ENCODE results near the gene ADCY1. TPM values are rescaled to one million over a fixed set of nuclear protein-coding genes. Genes with fewer than 3 reads are reported as not detected.

The ADCY1 gene
- total RNA-seq, 2 donors from 2014 or later, result 15.3 to 18.5 TPM

- 84 to 92% methylated on average over 10 to 12 of the region's 12 CpGs for WGBS, 2 experiments (ENCODE audit: insufficient coverage in 1 of 2, insufficient read length in 1 of 2)
- peak; percentile 56 for TF ChIP-seq CTCF (conservative IDR thresholded peaks at IDR 0.05)
- Histone ChIP-seq H3K9me3 (ENCODE audit: control insufficient read depth, low read length) (no peaks in the 10 kb centered on the region), H3K9ac (ENCODE audit: extremely low read depth, low read length, poor library complexity, severe bottlenecking) (no peak overlapping the region), H3K36me3 (ENCODE audit: control insufficient read depth, insufficient read depth, low read length) (no peaks in the 10 kb centered on the region), H3K27me3 (ENCODE audit: control insufficient read depth, insufficient read depth, low read length, poor library complexity, severe bottlenecking) (peaks cover 36% of the 10 kb centered on the region), H3K27ac (ENCODE audit: low read depth, low read length) (no peak overlapping the region), H3K4me3 (ENCODE audit: low read length) (no peak overlapping the region), H3K4me1 (ENCODE audit: control insufficient read depth, insufficient read depth, low read length) (no peaks in the 10 kb centered on the region)
- Mint-ChIP-seq H3K4me3 (no peak overlapping the region), H3K36me3 (ENCODE audit: low read depth) (no peaks in the 10 kb centered on the region), H3K27me3 (ENCODE audit: insufficient read depth) (peaks cover 24% of the 10 kb centered on the region), H3K27ac (no peak overlapping the region), H3K9me3 (no peaks in the 10 kb centered on the region), H3K4me1 (peaks cover 15% of the 10 kb centered on the region)
- peak; percentile 55 for DNase-seq
These were observed 73.0 kb downstream of the ADCY1 start for GRCh38 chr7:45646996-45647825.

GRCh38 chr7:45647967-45648670 lies 74.0 kb downstream of the ADCY1 start:
- TF ChIP-seq CTCF (conservative IDR thresholded peaks at IDR 0.05), result no peak
- Histone ChIP-seq H3K9ac (ENCODE audit: extremely low read depth, low read length, poor library complexity, severe bottlenecking) (no peak overlapping the region), H3K4me3 (ENCODE audit: low read length) (no peak overlapping the region), H3K27me3 (ENCODE audit: control insufficient read depth, insufficient read depth, low read length, poor library complexity, severe bottlenecking) (peaks cover 32% of the 10 kb centered on the region), H3K9me3 (ENCODE audit: control insufficient read depth, low read length) (no peaks in the 10 kb centered on the region), H3K4me1 (ENCODE audit: control insufficient read depth, insufficient read depth, low read length) (no peaks in the 10 kb centered on the region), H3K27ac (ENCODE audit: low read depth, low read length) (no peak overlapping the region), H3K36me3 (ENCODE audit: control insufficient read depth, insufficient read depth, low read length) (no peaks in the 10 kb centered on the region)
- H3K36me3 Mint-ChIP-seq (ENCODE audit: low read depth), result no peaks in the 10 kb centered on the region
- peaks cover 7% of the 10 kb centered on the region for H3K4me1 Mint-ChIP-seq
- no peak overlapping the region for H3K27ac Mint-ChIP-seq
- WGBS, 2 experiments (ENCODE audit: insufficient coverage in 1 of 2, insufficient read length in 1 of 2), result 89 to 99% methylated on average over 9 to 13 of the region's 13 CpGs
- peak; percentile 21 for DNase-seq
- H3K4me3 Mint-ChIP-seq, result no peak overlapping the region
- H3K9me3 Mint-ChIP-seq, result no peaks in the 10 kb centered on the region
- peaks cover 24% of the 10 kb centered on the region for H3K27me3 Mint-ChIP-seq (ENCODE audit: insufficient read depth)

- Mint-ChIP-seq H3K4me1 (peaks cover 4% of the 10 kb centered on the region), H3K4me3 (no peak overlapping the region), H3K27ac (no peak overlapping the region), H3K36me3 (ENCODE audit: low read depth) (no peaks in the 10 kb centered on the region), H3K27me3 (ENCODE audit: insufficient read depth) (peaks cover 20% of the 10 kb centered on the region), H3K9me3 (no peaks in the 10 kb centered on the region)
- Histone ChIP-seq H3K4me3 (ENCODE audit: low read length) (no peak overlapping the region), H3K27ac (ENCODE audit: low read depth, low read length) (no peak overlapping the region), H3K9ac (ENCODE audit: extremely low read depth, low read length, poor library complexity, severe bottlenecking) (no peak overlapping the region), H3K4me1 (ENCODE audit: control insufficient read depth, insufficient read depth, low read length) (no peaks in the 10 kb centered on the region), H3K36me3 (ENCODE audit: control insufficient read depth, insufficient read depth, low read length) (no peaks in the 10 kb centered on the region), H3K9me3 (ENCODE audit: control insufficient read depth, low read length) (no peaks in the 10 kb centered on the region), H3K27me3 (ENCODE audit: control insufficient read depth, insufficient read depth, low read length, poor library complexity, severe bottlenecking) (peaks cover 27% of the 10 kb centered on the region)
- 92 to 94% methylated on average over 2 to 10 of the region's 10 CpGs for WGBS, 2 experiments (ENCODE audit: insufficient coverage in 1 of 2, insufficient read length in 1 of 2)
- no peak for DNase-seq
- no peak for TF ChIP-seq CTCF (conservative IDR thresholded peaks at IDR 0.05)
These were observed 74.5 kb downstream of the ADCY1 start for GRCh38 chr7:45648671-45648995.
